Suprapubic skin (tissue), 4 donors: ENCODE data around the gene SF3B1. TPM values are rescaled to one million over a fixed set of nuclear protein-coding genes. Genes with fewer than 3 reads are reported as not detected.

Source experiments
- DNase-seq, 2 donors: peaks; one replicate each; pipeline ENCODE4 v3.0.0-alpha.2; 2019; ENCODE audit warnings: low spot score in 2 of 2
- H3K27ac ChIP-seq: fragments of 200-600 bp; sonication (generic); one replicate; pipeline ENCODE4 v1.5.1; 2019
- H3K27me3 ChIP-seq: fragments of 200-600 bp; sonication (generic); one replicate; pipeline ENCODE4 v1.5.1; 2019
- H3K36me3 ChIP-seq: fragments of 200-600 bp; sonication (generic); one replicate; pipeline ENCODE4 v1.5.1; 2019
- H3K4me1 ChIP-seq: fragments of 200-600 bp; sonication (generic); one replicate; pipeline ENCODE4 v1.5.1; 2019
- H3K4me3 ChIP-seq: fragments of 200-600 bp; sonication (generic); one replicate; pipeline ENCODE4 v1.5.1; 2019; ENCODE audit warnings: mild to moderate bottlenecking
- H3K9me3 ChIP-seq: fragments of 200-600 bp; sonication (generic); one replicate; pipeline ENCODE4 v1.5.1; 2019
- EP300 ChIP-seq: sonication (generic); formaldehyde crosslinking; IDR thresholded peaks from one replicate; pipeline ENCODE4 v1.6.1; 2017; ENCODE audit warnings: antibody characterized with exemption
- POLR2A ChIP-seq, 2 donors: fragments of 450-650 bp; IDR thresholded peaks; one replicate each; pipeline ENCODE4 v1.6.1; 2017; ENCODE audit warnings: antibody characterized with exemption in 2 of 2, mild to moderate bottlenecking in 2 of 2, moderate library complexity in 2 of 2
- POLR2AphosphoS5 ChIP-seq, 3 donors: sonication (generic); formaldehyde crosslinking; IDR thresholded peaks; one replicate each; pipeline ENCODE4 v1.6.1; 2017; ENCODE audit warnings: antibody characterized with exemption in 3 of 3
- WGBS: methylation state at CpG from one replicate; pipeline ENCODE4 v1.1.5; 2018; 5-methylcytosine and 5-hydroxymethylcytosine counted together
- total RNA-seq, 4 donors: library from RNA; depleted of rRNA; stranded (reverse); fragments of >200 nt; gene quantifications; one replicate each; pipeline ENCODE4 v1.1.0, GENCODE V29; 2016
- TF ChIP-seq, protein P1 (sequence below), 2 donors: fragments of 200-600 bp in 1 of 2; fragments of 450-650 bp in 1 of 2; sonication (generic) in 1 of 2; IDR thresholded peaks; one replicate each; pipeline ENCODE4 v1.5.1; 2016 to 2019; ENCODE audit warnings: antibody characterized with exemption in 2 of 2, mild to moderate bottlenecking in 1 of 2, moderate library complexity in 1 of 2

SF3B1 gene
- total RNA-seq, 4 donors from 2014 or later: 216 to 894 (median 222) TPM

DNA sequence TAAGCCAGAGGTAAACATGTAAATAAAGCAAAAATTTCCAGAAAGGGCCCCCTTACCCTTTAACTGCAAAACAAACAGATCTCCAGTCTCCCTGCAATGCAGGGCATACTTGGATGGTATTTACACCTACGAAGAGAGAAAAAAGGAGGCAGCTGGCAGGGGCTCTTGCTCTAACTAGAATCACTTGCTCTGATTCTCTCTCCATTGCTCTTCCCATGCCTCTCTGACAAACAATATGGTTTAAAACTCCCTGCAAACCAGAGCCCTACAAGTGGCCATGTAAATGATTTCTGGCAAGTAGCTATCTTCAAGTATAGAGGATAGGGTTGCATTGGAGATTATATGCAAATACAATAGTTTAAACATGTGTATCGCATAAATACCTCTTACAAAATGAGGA, 35.9 kb downstream of the SF3B1 start:
- Histone ChIP-seq H3K9me3 (no peaks in the 10 kb centered on the region), H3K4me1 (no peaks in the 10 kb centered on the region), H3K27ac (no peak overlapping the region), H3K36me3 (peaks cover 99% of the 10 kb centered on the region), H3K4me3 (no peak overlapping the region), H3K27me3 (no peaks in the 10 kb centered on the region)
- 88% methylated on average over 2 of the region's 2 CpGs for WGBS
- no peak for DNase-seq
- TF ChIP-seq, protein P1, sequence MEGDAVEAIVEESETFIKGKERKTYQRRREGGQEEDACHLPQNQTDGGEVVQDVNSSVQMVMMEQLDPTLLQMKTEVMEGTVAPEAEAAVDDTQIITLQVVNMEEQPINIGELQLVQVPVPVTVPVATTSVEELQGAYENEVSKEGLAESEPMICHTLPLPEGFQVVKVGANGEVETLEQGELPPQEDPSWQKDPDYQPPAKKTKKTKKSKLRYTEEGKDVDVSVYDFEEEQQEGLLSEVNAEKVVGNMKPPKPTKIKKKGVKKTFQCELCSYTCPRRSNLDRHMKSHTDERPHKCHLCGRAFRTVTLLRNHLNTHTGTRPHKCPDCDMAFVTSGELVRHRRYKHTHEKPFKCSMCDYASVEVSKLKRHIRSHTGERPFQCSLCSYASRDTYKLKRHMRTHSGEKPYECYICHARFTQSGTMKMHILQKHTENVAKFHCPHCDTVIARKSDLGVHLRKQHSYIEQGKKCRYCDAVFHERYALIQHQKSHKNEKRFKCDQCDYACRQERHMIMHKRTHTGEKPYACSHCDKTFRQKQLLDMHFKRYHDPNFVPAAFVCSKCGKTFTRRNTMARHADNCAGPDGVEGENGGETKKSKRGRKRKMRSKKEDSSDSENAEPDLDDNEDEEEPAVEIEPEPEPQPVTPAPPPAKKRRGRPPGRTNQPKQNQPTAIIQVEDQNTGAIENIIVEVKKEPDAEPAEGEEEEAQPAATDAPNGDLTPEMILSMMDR (IDR thresholded peaks at IDR 0.05): no peak
- TF ChIP-seq POLR2A (IDR thresholded peaks at IDR 0.05) (no peak), EP300 (no peak), POLR2AphosphoS5 (IDR thresholded peaks at IDR 0.05) (no peak)

DNA sequence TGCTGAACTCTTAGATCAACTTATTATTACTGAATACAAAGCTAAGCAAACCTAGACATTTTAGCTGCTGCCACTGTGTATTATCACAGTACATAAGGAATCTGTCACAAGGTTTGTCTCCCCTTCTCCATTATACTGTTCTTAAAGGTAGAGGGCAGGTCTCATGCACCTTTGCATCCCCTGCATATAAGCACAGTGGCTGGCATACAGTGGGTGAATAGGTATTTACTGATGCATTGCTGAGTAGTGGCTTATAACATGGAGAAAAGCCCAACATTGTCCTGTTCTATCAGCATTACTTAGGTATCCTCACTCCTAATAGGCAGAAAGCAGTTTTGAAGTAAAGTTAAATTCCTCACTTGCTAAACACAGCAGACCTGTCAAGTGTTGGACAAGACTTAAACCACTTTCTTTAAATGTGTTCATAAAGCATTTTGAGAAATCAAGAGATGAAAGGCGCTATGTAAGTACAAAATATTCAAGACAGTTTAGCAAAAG, 43.6 kb downstream of the SF3B1 start:
- DNase-seq: no peak
- no peaks in the 10 kb centered on the region for H3K27me3 ChIP-seq
- H3K9me3 ChIP-seq: no peaks in the 10 kb centered on the region
- no peak overlapping the region for H3K4me3 ChIP-seq
- H3K36me3 ChIP-seq: peaks cover 54% of the 10 kb centered on the region
- H3K4me1 ChIP-seq: no peaks in the 10 kb centered on the region
- 97% methylated on average over 1 of the region's 1 CpG for WGBS
- H3K27ac ChIP-seq: no peak overlapping the region
- TF ChIP-seq POLR2AphosphoS5 (IDR thresholded peaks at IDR 0.05) (no peak), EP300 (no peak), POLR2A (IDR thresholded peaks at IDR 0.05) (no peak)
- TF ChIP-seq, protein P1 (IDR thresholded peaks at IDR 0.05): no peak

DNA sequence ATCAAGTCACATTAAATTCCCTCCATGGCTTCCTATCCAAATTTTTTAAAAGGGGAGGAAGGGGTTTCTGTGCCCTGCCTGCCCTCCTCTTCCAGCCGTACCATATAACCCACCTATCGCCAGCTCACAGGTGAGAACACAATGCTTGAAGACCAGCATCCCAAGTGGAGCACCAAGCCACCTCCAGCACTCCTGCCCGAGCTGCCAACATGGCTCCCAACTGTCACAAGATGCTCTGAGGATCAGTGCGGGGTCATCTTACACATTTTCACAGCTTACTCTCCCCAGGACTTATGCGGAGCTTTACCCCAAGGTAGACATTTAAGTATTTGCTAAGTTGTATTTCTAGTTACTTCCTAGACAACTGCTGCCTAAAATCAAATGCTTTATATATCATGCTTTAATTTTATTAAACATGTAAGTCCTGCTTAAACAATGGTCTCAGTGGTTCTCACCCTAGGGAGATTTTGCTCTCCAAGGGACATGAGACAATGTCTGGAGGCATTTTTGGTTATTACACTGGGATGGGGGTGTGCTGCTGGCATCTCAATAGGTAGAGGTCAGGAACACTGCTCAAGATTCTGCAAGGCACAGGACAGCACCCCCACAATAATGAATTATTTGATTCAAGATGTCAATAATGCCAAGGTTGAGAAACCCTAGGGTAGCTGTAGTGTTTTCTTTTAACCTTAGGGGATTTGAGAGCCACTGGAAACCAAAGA, 45.8 kb downstream of the SF3B1 start:
- Histone ChIP-seq H3K4me1 (no peaks in the 10 kb centered on the region), H3K4me3 (no peak overlapping the region), H3K27me3 (no peaks in the 10 kb centered on the region), H3K9me3 (no peaks in the 10 kb centered on the region), H3K27ac (no peak overlapping the region), H3K36me3 (peaks cover 31% of the 10 kb centered on the region)
- WGBS: 91% methylated on average over 5 of the region's 5 CpGs
- DNase-seq: no peak
- TF ChIP-seq, protein P1 (IDR thresholded peaks at IDR 0.05): no peak
- no peak for TF ChIP-seq POLR2AphosphoS5 (IDR thresholded peaks at IDR 0.05)
- TF ChIP-seq EP300: no peak
- no peak for TF ChIP-seq POLR2A (IDR thresholded peaks at IDR 0.05)

DNA sequence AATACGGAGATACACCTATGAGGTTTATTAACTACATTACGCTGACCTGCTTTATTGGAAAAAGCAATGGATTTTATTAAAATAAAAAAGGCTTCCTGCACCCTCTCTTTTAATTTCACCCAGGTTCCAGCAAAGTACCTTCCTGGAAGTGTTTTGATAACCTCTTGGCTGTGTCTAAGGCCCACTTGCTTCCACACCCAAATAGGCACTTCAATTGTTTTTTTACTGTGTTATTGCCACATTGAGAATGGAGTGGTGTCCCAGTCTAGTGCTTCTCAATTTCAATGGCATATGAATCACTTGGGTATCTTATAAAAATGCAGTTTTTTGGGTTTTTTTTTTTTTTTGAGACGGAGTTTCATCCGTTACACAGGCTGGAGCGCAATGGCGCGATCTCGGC, 47.6 kb downstream of the SF3B1 start:
- TF ChIP-seq POLR2A (IDR thresholded peaks at IDR 0.05): no peak
- 96% methylated on average over 8 of the region's 8 CpGs for WGBS
- no peak overlapping the region for H3K4me3 ChIP-seq

DNA sequence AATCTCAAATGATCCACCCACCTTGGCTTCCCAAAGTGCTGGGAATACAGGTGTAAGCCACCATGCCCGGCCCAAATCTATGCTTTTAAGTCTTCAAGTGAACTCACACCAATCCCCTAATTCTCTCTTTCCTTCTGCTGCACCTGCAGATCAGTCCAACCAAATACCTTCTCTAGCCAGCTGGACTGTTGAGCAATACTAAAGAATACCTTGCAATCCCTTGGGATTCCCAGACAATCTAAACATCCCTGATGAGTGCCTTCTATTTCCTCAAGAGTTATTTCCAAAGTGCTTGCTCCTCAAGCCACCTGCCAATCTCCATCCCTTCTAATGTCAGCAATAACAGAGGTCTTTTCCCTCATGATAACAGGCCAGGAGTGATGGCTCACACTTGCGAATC, 48.6 kb downstream of the SF3B1 start:
- DNase-seq: no peak
- H3K27ac ChIP-seq: no peak overlapping the region
- no peak for TF ChIP-seq POLR2A (IDR thresholded peaks at IDR 0.05)
- no peak for TF ChIP-seq EP300
- no peak for TF ChIP-seq POLR2AphosphoS5 (IDR thresholded peaks at IDR 0.05)
- TF ChIP-seq, protein P1 (IDR thresholded peaks at IDR 0.05): no peak
- WGBS: 94% methylated on average over 2 of the region's 2 CpGs
- no peaks in the 10 kb centered on the region for H3K4me1 ChIP-seq
- no peaks in the 10 kb centered on the region for H3K9me3 ChIP-seq
- H3K36me3 ChIP-seq: peaks cover 3% of the 10 kb centered on the region
- H3K4me3 ChIP-seq: no peak overlapping the region
- no peaks in the 10 kb centered on the region for H3K27me3 ChIP-seq

More for the DNA sequence above, 47.6 kb downstream of the SF3B1 start:
- Histone ChIP-seq H3K27ac (no peak overlapping the region), H3K9me3 (no peaks in the 10 kb centered on the region), H3K36me3 (peaks cover 13% of the 10 kb centered on the region), H3K27me3 (no peaks in the 10 kb centered on the region), H3K4me1 (no peaks in the 10 kb centered on the region)
- no peak for DNase-seq
